GM12878 (cell line): ENCODE measurements around the gene SLC25A27. TPM values are rescaled to one million over a fixed set of nuclear protein-coding genes. Genes with fewer than 3 reads are reported as not detected.

Source experiments
- ATAC-seq: fragments of 200-7000 bp; cut with Tn5 transposase; 3 replicates; pipeline ENCODE4 v1.9.1; 2020; ENCODE audit warnings: mild to moderate bottlenecking, moderate library complexity
- BruUV-seq: library from RNA; stranded (reverse); fragments of 400-500 nt; replicated peaks from 2 replicates; lab custom pipeline; 2021; lab: Mats Ljungman, UMichigan
- CTCF ChIA-PET: fragments of 300-600 bp; sonication (Branson Sonifier 250); formaldehyde crosslinking; extraction: SDS; loops from one replicate; lab custom pipeline; 2021; ENCODE audit warnings: inconsistent platforms; lab: Yijun Ruan, JAX
- POLR2A ChIA-PET: fragments of 350-600 bp; formaldehyde crosslinking; extraction: SDS; loops from one replicate; lab custom pipeline; 2021; ENCODE audit warnings: inconsistent platforms; lab: Charles Lee
- RAD21 ChIA-PET: fragments of 300-600 bp; sonication (Branson Sonifier 250); formaldehyde crosslinking; loops from one replicate; lab custom pipeline; 2023; ENCODE audit warnings: antibody characterized with exemption; ENCODE audit not compliant: unreplicated experiment; lab: Charles Lee
- SMC1A ChIA-PET: fragments of 300-600 bp; sonication (Branson Sonifier 250); formaldehyde crosslinking; loops from one replicate; lab custom pipeline; 2023; ENCODE audit not compliant: unreplicated experiment, uncharacterized antibody; lab: Charles Lee
- DNase-seq: peaks from one replicate; pipeline ENCODE4 v3.0.0-alpha.2; 2011; ENCODE audit warnings: low read depth, low spot score
- FAIRE-seq: peaks from 3 replicates; lab custom pipeline; 2011; peaks lifted over from hg19 to GRCh38; lab: Jason Lieb, UNC
- H2AFZ ChIP-seq: 2 replicates; pipeline ENCODE4 v1.6.0; 2011; ENCODE audit warnings: low read depth, low read length, control low read depth; ENCODE audit not compliant: control insufficient read depth
- H3K27ac ChIP-seq: 2 replicates; pipeline ENCODE4 v1.5.1; 2011; ENCODE audit warnings: control low read depth; ENCODE audit not compliant: control insufficient read depth, insufficient read depth
- H3K27me3 ChIP-seq, 2 experiments: replicated peaks in 1 of 2; 2 replicates each; pipeline versions ENCODE4 v1.6.0 to v1.6.1; 2011; ENCODE audit warnings: low read length in 1 of 2; ENCODE audit not compliant: control insufficient read depth in 2 of 2, insufficient read depth in 2 of 2
- H3K36me3 ChIP-seq, 2 experiments: 2 replicates each; pipeline ENCODE4 v1.5.1; 2011; ENCODE audit warnings: low read length in 1 of 2; ENCODE audit not compliant: control insufficient read depth in 2 of 2, insufficient read depth in 2 of 2
- H3K4me1 ChIP-seq: 2 replicates; pipeline ENCODE4 v1.6.1; 2011; ENCODE audit warnings: mild to moderate bottlenecking, low read length, moderate library complexity, mixed read lengths; ENCODE audit not compliant: control insufficient read depth, insufficient read depth
- H3K4me2 ChIP-seq: 2 replicates; pipeline ENCODE4 v1.6.0; 2011; ENCODE audit warnings: control low read depth; ENCODE audit not compliant: control insufficient read depth, insufficient read depth
- H3K4me3 ChIP-seq: fragments of 200-600 bp; sonication (generic); 2 replicates; pipeline ENCODE4 v1.5.1; 2016
- H3K79me2 ChIP-seq: 2 replicates; pipeline ENCODE4 v1.6.0; 2011; ENCODE audit warnings: low read length; ENCODE audit not compliant: control insufficient read depth, insufficient read depth
- H3K9ac ChIP-seq: 2 replicates; pipeline ENCODE4 v1.8.0; 2011; ENCODE audit warnings: low read length, control low read depth, mixed read lengths; ENCODE audit not compliant: control insufficient read depth, insufficient read depth
- H3K9me3 ChIP-seq: replicated peaks from 3 replicates; pipeline ENCODE4 v1.5.1; 2011; ENCODE audit warnings: mild to moderate bottlenecking, low read length; ENCODE audit not compliant: control insufficient read depth, insufficient read depth
- H4K20me1 ChIP-seq: 2 replicates; pipeline ENCODE4 v1.6.0; 2011; ENCODE audit not compliant: control insufficient read depth, insufficient read depth
- ATF2 ChIP-seq: IDR thresholded peaks from 2 replicates; pipeline ENCODE4 v1.6.1; 2012; ENCODE audit warnings: low read length, inconsistent platforms
- BCLAF1 ChIP-seq: fragments of 450-650 bp; IDR thresholded peaks from 2 replicates; pipeline ENCODE4 v1.6.1; 2017; ENCODE audit warnings: antibody characterized with exemption, mild to moderate bottlenecking, moderate library complexity
- BMI1 ChIP-seq: fragments of 450-650 bp; IDR thresholded peaks from 2 replicates; pipeline ENCODE4 v1.6.1; 2016; ENCODE audit warnings: mild to moderate bottlenecking, moderate library complexity, borderline replicate concordance
- BRCA1 ChIP-seq: IDR thresholded peaks from 2 replicates; pipeline ENCODE4 v1.6.1; 2011; ENCODE audit warnings: low read depth, low read length, improper control_type of control experiment
- E4F1 ChIP-seq: fragments of 450-650 bp; IDR thresholded peaks from 2 replicates; pipeline ENCODE4 v1.6.1; 2018; ENCODE audit warnings: borderline replicate concordance, mild to moderate bottlenecking; ENCODE audit not compliant: partially characterized antibody
- ELK1 ChIP-seq: IDR thresholded peaks from 2 replicates; pipeline ENCODE4 v1.6.1; 2012; ENCODE audit warnings: low read depth, low read length, improper control_type of control experiment
- ESRRA ChIP-seq: IDR thresholded peaks from 2 replicates; pipeline ENCODE4 v1.6.1; 2012; ENCODE audit warnings: mild to moderate bottlenecking, low read length, improper control_type of control experiment
- EZH2 ChIP-seq: IDR thresholded peaks from 2 replicates; pipeline ENCODE4 v1.6.1; 2012; ENCODE audit warnings: low read depth, mild to moderate bottlenecking, control low read depth, inconsistent platforms, low read length, borderline replicate concordance; ENCODE audit not compliant: control insufficient read depth
- HDGF ChIP-seq: fragments of 450-650 bp; IDR thresholded peaks from 2 replicates; pipeline ENCODE4 v1.6.1; 2016; ENCODE audit warnings: antibody characterized with exemption
- IKZF1 ChIP-seq: fragments of 450-650 bp; conservative IDR thresholded peaks from 2 replicates; pipeline ENCODE4 v1.6.1; 2017; ENCODE audit warnings: antibody characterized with exemption, mild to moderate bottlenecking
- KAT2A ChIP-seq: conservative IDR thresholded peaks from 2 replicates; pipeline ENCODE4 v1.6.1; 2011; ENCODE audit warnings: low read depth, low read length; ENCODE audit not compliant: control insufficient read depth
- KDM1A ChIP-seq: fragments of 200-600 bp; sonication (generic); IDR thresholded peaks from 2 replicates; pipeline ENCODE4 v1.6.1; 2016; ENCODE audit warnings: borderline replicate concordance
- NFIC ChIP-seq: IDR thresholded peaks from 2 replicates; pipeline ENCODE4 v1.6.1; 2012; ENCODE audit warnings: low read depth, mild to moderate bottlenecking, inconsistent platforms, low read length, moderate library complexity
- POLR2A ChIP-seq: IDR thresholded peaks from 2 replicates; pipeline ENCODE4 v1.6.1; 2011; ENCODE audit warnings: low read depth, mild to moderate bottlenecking, low read length
- POLR2AphosphoS5 ChIP-seq: IDR thresholded peaks from 2 replicates; pipeline ENCODE4 v1.6.1; 2011; ENCODE audit warnings: mild to moderate bottlenecking, low read length, inconsistent platforms
- RB1 ChIP-seq: fragments of 450-650 bp; formaldehyde crosslinking; IDR thresholded peaks from 2 replicates; pipeline ENCODE4 v1.6.1; 2017; ENCODE audit warnings: mild to moderate bottlenecking, borderline replicate concordance
- TAF1 ChIP-seq: IDR thresholded peaks from 2 replicates; pipeline ENCODE4 v1.6.1; 2011; ENCODE audit warnings: mild to moderate bottlenecking, low read depth, low read length, borderline replicate concordance
- TCF3 ChIP-seq: IDR thresholded peaks from 2 replicates; pipeline ENCODE4 v1.6.1; 2012; ENCODE audit warnings: low read depth, mild to moderate bottlenecking, low read length, borderline replicate concordance; ENCODE audit not compliant: insufficient read depth
- ZNF384 ChIP-seq: IDR thresholded peaks from 2 replicates; pipeline ENCODE4 v1.6.1; 2012; ENCODE audit warnings: low read depth, mild to moderate bottlenecking, low read length, improper control_type of control experiment, borderline replicate concordance
- WGBS: methylation state at CpG from one replicate; pipeline ENCODE4 v1.1.6; 2016; ENCODE audit warnings: low lambda C conversion rate; ENCODE audit not compliant: insufficient replicate concordance, insufficient coverage; ENCODE audit errors: missing lambda C conversion rate; 5-methylcytosine and 5-hydroxymethylcytosine counted together
- in situ Hi-C: fragments of 300-500 bp; cut with MboI; formaldehyde crosslinking; loops from 9 replicates; pipeline ENCODE4 v1.14.3; 2018; ENCODE audit warnings: mixed read lengths
- intact Hi-C: fragments of 100-400 bp; cut with micrococcal nuclease; formaldehyde crosslinking; loops from one replicate; pipeline ENCODE4 v1.14.2; 2022; ENCODE audit not compliant: unreplicated experiment
- polyA plus RNA-seq, 11 experiments: library from polyadenylated mRNA; depleted of rRNA in 4 of 11; unstranded in 6 of 11; stranded (reverse) in 5 of 11; fragments of >200 nt; fragmentation: Nextera tagmentation in 4 of 11; fragmentation: Illumina TruSeq in 1 of 11; extraction: Ambion mirVana in 4 of 11; extraction: Trizol in 1 of 11; gene quantifications; 1 replicate in 1 of 11; 2 replicates in 10 of 11; pipeline versions ENCODE4 v1.2.1 to v1.2.3, GENCODE V29; 2011 to 2016; ENCODE audit warnings: inconsistent platforms in 2 of 11, missing spikeins in 2 of 11, low read depth in 1 of 11
- total RNA-seq, 4 experiments: library from RNA; depleted of rRNA in 3 of 4; stranded (reverse); fragments of >200 nt in 3 of 4; fragmentation: Illumina TruSeq in 1 of 4; extraction: Trizol in 1 of 4; gene quantifications; 2 replicates each; pipeline versions ENCODE4 v1.2.1 to v1.2.3, GENCODE V29; 2013 to 2021

Gene SLC25A27
- total and polyA plus RNA-seq, 10 of the 15 experiments (the other 5 are each of a cell fraction or from before 2014, with no cell fraction given), result not detected

- Histone ChIP-seq H3K4me3 (no peak overlapping the region), H3K9me3 (no peaks in the 10 kb centered on the region), H3K27ac (no peak overlapping the region), H3K4me1 (no peaks in the 10 kb centered on the region), H4K20me1 (no peaks in the 10 kb centered on the region), H3K9ac (no peak overlapping the region), H2AFZ (no peak overlapping the region), H3K27me3 (no peaks in the 10 kb centered on the region; a peak in 1 of 4 replicates), H3K4me2 (no peak overlapping the region), H3K36me3 (no peaks in the 10 kb centered on the region), H3K79me2 (no peaks in the 10 kb centered on the region)
- intact Hi-C loops, result no loop called here
- CTCF ChIA-PET, result no interaction called here
- no peak for DNase-seq
- WGBS, result 46% methylated on average over 2 of the region's 2 CpGs
- in situ Hi-C loops, result no loop called here
- POLR2A ChIA-PET, result no interaction called here
- BruUV-seq, result no TSS peak
- SMC1A ChIA-PET, result no interaction called here
- TF ChIP-seq HDGF (no peak), BCLAF1 (no peak), ESRRA (no peak), ELK1 (no peak), BRCA1 (no peak), KDM1A (no peak), EZH2 (no peak), POLR2AphosphoS5 (no peak), E4F1 (no peak), TAF1 (no peak), IKZF1 (no peak), BMI1 (no peak), NFIC (no peak), POLR2A (no peak), KAT2A (no peak), ZNF384 (no peak), ATF2 (no peak), TCF3 (no peak), RB1 (no peak)
- RAD21 ChIA-PET, result no interaction called here
- no peak for FAIRE-seq
- no peak for ATAC-seq
Measured at GRCh38 chr6:46667377-46667776, 14.6 kb downstream of the SLC25A27 start.
